SK-N-SH treated with all-trans-retinoic acid at 6 μM for 48 hours (cell line): ENCODE measurements around the gene CARD9.

ENCODE experiments used
- BACH2 ChIP-seq: fragments of 250-450 bp; sonication (Bioruptor Pico); IDR thresholded peaks from 2 replicates; pipeline ENCODE4 v1.9.0; 2021; ENCODE audit warnings: mild to moderate bottlenecking, borderline replicate concordance
- CSDC2 ChIP-seq: fragments of 250-450 bp; sonication (Bioruptor Pico); IDR thresholded peaks from 2 replicates; pipeline ENCODE4 v1.5.0; 2020; ENCODE audit warnings: mild to moderate bottlenecking, moderate library complexity
- GLIS3 ChIP-seq: fragments of 250-450 bp; sonication (Bioruptor Pico); IDR thresholded peaks from 2 replicates; pipeline ENCODE4 v1.5.0; 2020; ENCODE audit warnings: mild to moderate bottlenecking, moderate library complexity
- OSR1 ChIP-seq: fragments of 250-450 bp; sonication (Bioruptor Pico); IDR thresholded peaks from 2 replicates; pipeline ENCODE4 v1.8.0; 2022; ENCODE audit warnings: moderate library complexity, mild to moderate bottlenecking, inconsistent platforms
- RARB ChIP-seq: fragments of 250-450 bp; sonication (Bioruptor Pico); IDR thresholded peaks from 2 replicates; pipeline ENCODE4 v1.8.0; 2021; ENCODE audit warnings: mild to moderate bottlenecking, moderate library complexity
- ZC3H10 ChIP-seq: fragments of 250-450 bp; sonication (Bioruptor Pico); IDR thresholded peaks from 2 replicates; pipeline ENCODE4 v1.5.1; 2021; ENCODE audit warnings: mild to moderate bottlenecking, moderate library complexity
- ZFP3 ChIP-seq: fragments of 250-450 bp; sonication (Bioruptor Pico); IDR thresholded peaks from 2 replicates; pipeline ENCODE4 v1.5.0; 2020; ENCODE audit warnings: mild to moderate bottlenecking, moderate library complexity
- ZFP30 ChIP-seq: fragments of 450-650 bp; formaldehyde crosslinking; IDR thresholded peaks from 2 replicates; pipeline ENCODE4 v1.5.0; 2022; ENCODE audit warnings: mild to moderate bottlenecking, moderate library complexity
- TF ChIP-seq, protein P1 (sequence below): fragments of 250-450 bp; sonication (Bioruptor Pico); IDR thresholded peaks from 2 replicates; pipeline ENCODE4 v1.8.0; 2020; ENCODE audit warnings: mild to moderate bottlenecking, moderate library complexity, borderline replicate concordance
- TF ChIP-seq, protein P2 (sequence below): fragments of 250-450 bp; sonication (Bioruptor Pico); IDR thresholded peaks from 2 replicates; pipeline ENCODE4 v1.5.0; 2020; ENCODE audit warnings: mild to moderate bottlenecking, moderate library complexity

- TF ChIP-seq, protein P1, sequence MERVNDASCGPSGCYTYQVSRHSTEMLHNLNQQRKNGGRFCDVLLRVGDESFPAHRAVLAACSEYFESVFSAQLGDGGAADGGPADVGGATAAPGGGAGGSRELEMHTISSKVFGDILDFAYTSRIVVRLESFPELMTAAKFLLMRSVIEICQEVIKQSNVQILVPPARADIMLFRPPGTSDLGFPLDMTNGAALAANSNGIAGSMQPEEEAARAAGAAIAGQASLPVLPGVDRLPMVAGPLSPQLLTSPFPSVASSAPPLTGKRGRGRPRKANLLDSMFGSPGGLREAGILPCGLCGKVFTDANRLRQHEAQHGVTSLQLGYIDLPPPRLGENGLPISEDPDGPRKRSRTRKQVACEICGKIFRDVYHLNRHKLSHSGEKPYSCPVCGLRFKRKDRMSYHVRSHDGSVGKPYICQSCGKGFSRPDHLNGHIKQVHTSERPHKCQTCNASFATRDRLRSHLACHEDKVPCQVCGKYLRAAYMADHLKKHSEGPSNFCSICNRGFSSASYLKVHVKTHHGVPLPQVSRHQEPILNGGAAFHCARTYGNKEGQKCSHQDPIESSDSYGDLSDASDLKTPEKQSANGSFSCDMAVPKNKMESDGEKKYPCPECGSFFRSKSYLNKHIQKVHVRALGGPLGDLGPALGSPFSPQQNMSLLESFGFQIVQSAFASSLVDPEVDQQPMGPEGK: no peak
- TF ChIP-seq BACH2 (CRISPR knock-in tag) (no peak), GLIS3 (CRISPR knock-in tag) (no peak), ZFP3 (CRISPR knock-in tag) (no peak), OSR1 (CRISPR knock-in tag) (no peak), RARB (CRISPR knock-in tag) (no peak), CSDC2 (CRISPR knock-in tag) (no peak), ZFP30 (CRISPR knock-in tag) (no peak), ZC3H10 (CRISPR knock-in tag) (no peak)
- TF ChIP-seq, protein P2, sequence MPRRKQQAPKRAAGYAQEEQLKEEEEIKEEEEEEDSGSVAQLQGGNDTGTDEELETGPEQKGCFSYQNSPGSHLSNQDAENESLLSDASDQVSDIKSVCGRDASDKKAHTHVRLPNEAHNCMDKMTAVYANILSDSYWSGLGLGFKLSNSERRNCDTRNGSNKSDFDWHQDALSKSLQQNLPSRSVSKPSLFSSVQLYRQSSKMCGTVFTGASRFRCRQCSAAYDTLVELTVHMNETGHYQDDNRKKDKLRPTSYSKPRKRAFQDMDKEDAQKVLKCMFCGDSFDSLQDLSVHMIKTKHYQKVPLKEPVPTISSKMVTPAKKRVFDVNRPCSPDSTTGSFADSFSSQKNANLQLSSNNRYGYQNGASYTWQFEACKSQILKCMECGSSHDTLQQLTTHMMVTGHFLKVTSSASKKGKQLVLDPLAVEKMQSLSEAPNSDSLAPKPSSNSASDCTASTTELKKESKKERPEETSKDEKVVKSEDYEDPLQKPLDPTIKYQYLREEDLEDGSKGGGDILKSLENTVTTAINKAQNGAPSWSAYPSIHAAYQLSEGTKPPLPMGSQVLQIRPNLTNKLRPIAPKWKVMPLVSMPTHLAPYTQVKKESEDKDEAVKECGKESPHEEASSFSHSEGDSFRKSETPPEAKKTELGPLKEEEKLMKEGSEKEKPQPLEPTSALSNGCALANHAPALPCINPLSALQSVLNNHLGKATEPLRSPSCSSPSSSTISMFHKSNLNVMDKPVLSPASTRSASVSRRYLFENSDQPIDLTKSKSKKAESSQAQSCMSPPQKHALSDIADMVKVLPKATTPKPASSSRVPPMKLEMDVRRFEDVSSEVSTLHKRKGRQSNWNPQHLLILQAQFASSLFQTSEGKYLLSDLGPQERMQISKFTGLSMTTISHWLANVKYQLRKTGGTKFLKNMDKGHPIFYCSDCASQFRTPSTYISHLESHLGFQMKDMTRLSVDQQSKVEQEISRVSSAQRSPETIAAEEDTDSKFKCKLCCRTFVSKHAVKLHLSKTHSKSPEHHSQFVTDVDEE: no peak
Measured at GRCh38 chr9:136357202-136357725, 16.2 kb downstream of the CARD9 start.
